Measurements from ENCODE around the gene ZNF418. TPM values are rescaled to one million over a fixed set of nuclear protein-coding genes. Genes with fewer than 3 reads are reported as not detected.

ZNF418 gene
- total and polyA plus RNA-seq, 2 of the 8 experiments (the other 6 are each of a cell fraction or from before 2014, with no cell fraction given) = 10.5 to 18.8 TPM

- Histone ChIP-seq H3K9me3 (ENCODE audit: insufficient read depth in 2 of 2, low read depth in 1 of 2, low read length in 1 of 2) (no peaks in the 10 kb centered on the region), H2BK12ac (ENCODE audit: low read depth, low read length) (no peak overlapping the region), H3K4ac (replicated peaks; ENCODE audit: insufficient read length, low read depth, low read length) (no peak overlapping the region), H3K56ac (replicated peaks; ENCODE audit: insufficient read length, low read depth, low read length) (no peak overlapping the region), H3K4me1 (replicated peaks in 1 of 4; ENCODE audit: control insufficient read depth in 3 of 4, insufficient read depth in 4 of 4, low read length in 3 of 4) (no peaks in the 10 kb centered on the region), H2BK15ac (ENCODE audit: low read length) (no peak overlapping the region), H3K9ac (replicated peaks in 1 of 4; ENCODE audit: extremely low read depth in 1 of 4, low read depth in 3 of 4, low read length in 3 of 4) (no peak overlapping the region), H4K20me1 (replicated peaks in 1 of 2; ENCODE audit: control insufficient read depth in 1 of 2, insufficient read depth in 2 of 2, low read length in 2 of 2) (no peaks in the 10 kb centered on the region), H2AK5ac (ENCODE audit: low read depth, low read length) (no peak overlapping the region), H3K79me2 (ENCODE audit: control insufficient read depth in 1 of 2, insufficient read depth in 2 of 2, low read length in 2 of 2) (no peaks in the 10 kb centered on the region; a peak in 1 of 4 replicates), H3K18ac (ENCODE audit: extremely low read depth, low read length) (no peak overlapping the region), H3K4me3 (ENCODE audit: extremely low read depth in 1 of 4, insufficient read depth in 2 of 4, low read depth in 3 of 4, low read length in 4 of 4) (no peak overlapping the region), H3K36me3 (ENCODE audit: control insufficient read depth in 2 of 4, insufficient read depth in 4 of 4, low read length in 3 of 4) (peaks cover 0 to 13% (median 8%) of the 10 kb centered on the region in 4 experiments; a peak in 5 of 8 replicates), H2BK20ac (ENCODE audit: low read length) (no peak overlapping the region), H3K27me3 (replicated peaks in 1 of 4; ENCODE audit: control insufficient read depth in 3 of 4, extremely low read depth in 1 of 4, insufficient read depth in 3 of 4, low read length in 3 of 4) (no peaks in the 10 kb centered on the region), H3K23me2 (ENCODE audit: low read depth, low read length) (no peaks in the 10 kb centered on the region), H3K27ac (ENCODE audit: low read depth, low read length) (no peak overlapping the region), H2AFZ (ENCODE audit: low read length) (no peak overlapping the region), H3K23ac (ENCODE audit: insufficient read length) (no peak overlapping the region), H3K14ac (ENCODE audit: insufficient read length) (no peak overlapping the region), H2BK5ac (ENCODE audit: low read depth, low read length) (no peak overlapping the region), H2BK120ac (replicated peaks; ENCODE audit: low read depth, low read length) (no peak overlapping the region), H4K91ac (replicated peaks; ENCODE audit: insufficient read length, low read length) (no peak overlapping the region), H3K4me2 (ENCODE audit: insufficient read depth in 1 of 2, low read depth in 2 of 2, low read length in 2 of 2) (no peak overlapping the region), H4K8ac (ENCODE audit: extremely low read depth, insufficient read depth, low read length) (no peak overlapping the region), H3K79me1 (ENCODE audit: low read depth, low read length) (no peaks in the 10 kb centered on the region; the same call in 1 of the 2 replicates), H4K5ac (ENCODE audit: insufficient read length, low read depth, low read length) (no peak overlapping the region)
- POLR2A ChIA-PET (ENCODE audit: partially characterized antibody) = interaction anchor here (0.7 to 4.3 kb wide), 11 partner anchors 11 to 157 kb away, joined by 3 to 28 read pairs (median 3); partner anchors contain the start of genes ZNF417, ZNF776 and ZNF814
- WGBS, 2 experiments (ENCODE audit: extremely low coverage in 1 of 2, insufficient coverage in 1 of 2, insufficient read length in 1 of 2, insufficient replicate concordance in 2 of 2, low coverage in 1 of 2, low lambda C conversion rate in 2 of 2, missing lambda C conversion rate in 1 of 2) = 77% methylated on average over 7 of the region's 7 CpGs; no CpG with 5 or more reads in 1 of the 2 experiments
- CTCF ChIA-PET (ENCODE audit: partially characterized antibody) = interaction anchor here (0.5 to 2.0 kb wide), 15 partner anchors 8 to 478 kb away, joined by 3 to 13 read pairs (median 3); partner anchors contain the start of gene ZNF552
- FAIRE-seq (no peak), DNase-seq (ENCODE audit: low read depth in 1 of 2, low spot score in 2 of 2) (no peak)
- TF ChIP-seq, protein P1, sequence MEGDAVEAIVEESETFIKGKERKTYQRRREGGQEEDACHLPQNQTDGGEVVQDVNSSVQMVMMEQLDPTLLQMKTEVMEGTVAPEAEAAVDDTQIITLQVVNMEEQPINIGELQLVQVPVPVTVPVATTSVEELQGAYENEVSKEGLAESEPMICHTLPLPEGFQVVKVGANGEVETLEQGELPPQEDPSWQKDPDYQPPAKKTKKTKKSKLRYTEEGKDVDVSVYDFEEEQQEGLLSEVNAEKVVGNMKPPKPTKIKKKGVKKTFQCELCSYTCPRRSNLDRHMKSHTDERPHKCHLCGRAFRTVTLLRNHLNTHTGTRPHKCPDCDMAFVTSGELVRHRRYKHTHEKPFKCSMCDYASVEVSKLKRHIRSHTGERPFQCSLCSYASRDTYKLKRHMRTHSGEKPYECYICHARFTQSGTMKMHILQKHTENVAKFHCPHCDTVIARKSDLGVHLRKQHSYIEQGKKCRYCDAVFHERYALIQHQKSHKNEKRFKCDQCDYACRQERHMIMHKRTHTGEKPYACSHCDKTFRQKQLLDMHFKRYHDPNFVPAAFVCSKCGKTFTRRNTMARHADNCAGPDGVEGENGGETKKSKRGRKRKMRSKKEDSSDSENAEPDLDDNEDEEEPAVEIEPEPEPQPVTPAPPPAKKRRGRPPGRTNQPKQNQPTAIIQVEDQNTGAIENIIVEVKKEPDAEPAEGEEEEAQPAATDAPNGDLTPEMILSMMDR (IDR thresholded peaks at IDR 0.05; ENCODE audit: control extremely low read depth in 1 of 3, insufficient read depth in 1 of 3, low read depth in 1 of 3, low read length in 3 of 3) = no peak
- TF ChIP-seq RFX5 (IDR thresholded peaks at IDR 0.05; ENCODE audit: borderline replicate concordance, low read depth, low read length) (no peak), BACH1 (IDR thresholded peaks at IDR 0.05; ENCODE audit: low read length) (no peak), RAD21 (IDR thresholded peaks at IDR 0.05 in 1 of 2, conservative IDR thresholded peaks at IDR 0.05 in 1 of 2; ENCODE audit: low read depth in 2 of 2, low read length in 2 of 2) (no peak), POU5F1 (IDR thresholded peaks at IDR 0.05; ENCODE audit: low read depth, low read length) (no peak), NANOG (IDR thresholded peaks at IDR 0.05; ENCODE audit: insufficient read depth, low read depth, low read length, poor library complexity, severe bottlenecking) (no peak), FOSL1 (IDR thresholded peaks at IDR 0.05; ENCODE audit: insufficient read depth, low read depth, low read length) (no peak), EZH2 (IDR thresholded peaks at IDR 0.05; ENCODE audit: low read depth, low read length, severe bottlenecking) (no peak)
These were observed 31.5 kb downstream of the ZNF418 start for GRCh38 chr19:57903618-57904184.
